Embryonic facial prominence (tissue), 1 donor: ENCODE measurements around the gene CEACAM16.
"Not testable (repeated sequence)": the region's sequence is repeated elsewhere in the genome, so short reads cannot be mapped to it uniquely, and the experiment has no call there.

Source experiments
- DNase-seq: peaks from one replicate; pipeline ENCODE4 v3.0.0-alpha.2; 2016; ENCODE audit errors: extremely low spot score

The CEACAM16 gene

DNA sequence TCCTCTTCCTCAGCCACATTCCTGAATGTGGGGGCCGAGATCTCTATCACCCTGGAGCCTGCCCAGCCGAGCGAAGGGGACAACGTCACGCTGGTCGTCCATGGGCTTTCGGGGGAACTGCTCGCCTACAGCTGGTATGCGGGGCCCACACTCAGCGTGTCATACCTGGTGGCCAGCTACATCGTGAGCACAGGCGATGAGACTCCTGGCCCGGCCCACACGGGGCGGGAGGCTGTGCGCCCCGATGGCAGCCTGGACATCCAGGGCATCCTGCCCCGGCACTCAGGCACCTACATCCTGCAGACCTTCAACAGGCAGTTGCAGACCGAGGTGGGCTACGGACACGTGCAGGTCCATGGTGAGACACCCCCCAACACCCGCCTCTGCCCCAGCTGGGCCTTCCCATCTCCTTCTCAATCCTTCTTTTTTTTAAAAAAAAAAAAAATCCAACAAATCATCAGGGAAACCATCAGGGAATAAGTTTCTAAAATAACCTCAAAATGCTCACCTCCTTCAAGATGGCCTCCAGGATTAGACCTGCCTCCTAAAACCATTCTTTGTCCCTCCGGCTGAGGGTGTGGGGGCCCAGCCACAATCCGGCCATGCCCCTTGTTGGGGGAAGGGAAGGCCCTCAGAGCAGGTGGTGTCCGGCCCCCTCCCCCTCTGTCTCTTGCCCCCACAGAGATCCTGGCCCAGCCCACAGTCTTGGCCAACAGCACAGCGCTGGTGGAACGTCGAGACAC lies 4.6 kb downstream of the CEACAM16 start:
- no peak for DNase-seq

- DNase-seq, result no peak
Observed at GRCh38 chr19:44704982-44705381, 6.0 kb downstream of the CEACAM16 start.

GRCh38 chr19:44705502-44706010 lies 6.6 kb downstream of the CEACAM16 start:
- no peak for DNase-seq

GRCh38 chr19:44706506-44707236 lies 7.7 kb downstream of the CEACAM16 start:
- DNase-seq, result no peak

DNA sequence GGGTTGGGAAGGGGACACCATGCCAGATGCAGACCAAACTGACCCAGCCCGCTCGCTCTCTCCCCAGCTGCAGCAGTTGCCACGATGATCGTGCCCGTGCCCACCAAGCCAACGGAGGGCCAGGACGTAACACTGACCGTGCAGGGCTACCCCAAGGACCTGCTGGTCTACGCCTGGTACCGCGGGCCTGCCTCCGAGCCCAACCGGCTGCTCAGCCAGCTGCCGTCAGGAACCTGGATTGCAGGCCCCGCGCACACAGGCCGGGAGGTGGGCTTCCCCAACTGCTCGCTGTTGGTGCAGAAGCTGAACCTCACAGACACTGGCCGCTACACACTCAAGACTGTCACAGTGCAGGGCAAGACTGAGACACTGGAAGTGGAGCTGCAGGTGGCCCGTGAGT lies 8.8 kb downstream of the CEACAM16 start:
- DNase-seq, result no peak

DNA sequence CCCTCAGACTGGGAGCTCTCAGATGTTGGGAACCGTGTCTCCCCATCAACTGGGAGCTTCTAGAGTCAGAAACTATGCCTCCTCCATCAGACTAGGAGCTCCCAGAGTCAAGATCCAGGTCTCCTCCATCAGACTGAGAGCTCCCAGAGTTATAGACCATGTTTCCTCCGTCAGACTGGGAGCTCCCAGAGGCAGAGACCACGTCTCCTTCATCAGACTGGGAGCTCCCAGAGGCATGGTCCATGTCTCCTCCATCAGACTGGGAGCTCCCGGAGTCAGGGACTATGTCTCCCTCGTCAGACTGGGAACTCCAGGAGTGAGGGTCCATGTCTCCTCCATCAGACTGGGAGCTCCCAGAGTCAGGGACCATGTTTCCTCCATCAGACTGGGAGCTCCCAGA lies 10.0 kb downstream of the CEACAM16 start:
- DNase-seq, result no peak

- DNase-seq, result not testable (repeated sequence)
Observed at GRCh38 chr19:44709434-44710266, 10.7 kb downstream of the CEACAM16 start.

DNA sequence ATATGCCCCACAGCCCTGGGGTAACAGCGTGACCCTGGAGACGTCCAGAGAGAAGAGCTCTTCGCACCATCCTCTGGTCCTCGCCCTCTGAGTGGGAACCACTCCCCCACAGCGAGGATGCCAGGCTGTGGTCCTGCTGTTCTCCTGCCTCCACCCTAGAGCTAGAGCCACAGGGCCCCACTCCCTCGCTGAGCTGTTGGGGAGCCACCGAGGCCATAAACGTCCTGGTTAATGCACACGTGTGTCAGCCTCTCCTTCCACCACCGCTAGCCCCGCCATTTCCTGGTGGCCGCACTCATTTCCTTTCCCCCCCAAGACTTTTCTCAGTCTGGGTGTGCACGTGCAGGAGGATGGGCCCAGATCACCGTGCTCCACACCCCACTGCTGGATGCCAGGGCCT lies 11.5 kb downstream of the CEACAM16 start:
- DNase-seq, result no peak

- no peak for DNase-seq
Observed at GRCh38 chr19:44712864-44713515, 14.0 kb downstream of the CEACAM16 start.

DNA sequence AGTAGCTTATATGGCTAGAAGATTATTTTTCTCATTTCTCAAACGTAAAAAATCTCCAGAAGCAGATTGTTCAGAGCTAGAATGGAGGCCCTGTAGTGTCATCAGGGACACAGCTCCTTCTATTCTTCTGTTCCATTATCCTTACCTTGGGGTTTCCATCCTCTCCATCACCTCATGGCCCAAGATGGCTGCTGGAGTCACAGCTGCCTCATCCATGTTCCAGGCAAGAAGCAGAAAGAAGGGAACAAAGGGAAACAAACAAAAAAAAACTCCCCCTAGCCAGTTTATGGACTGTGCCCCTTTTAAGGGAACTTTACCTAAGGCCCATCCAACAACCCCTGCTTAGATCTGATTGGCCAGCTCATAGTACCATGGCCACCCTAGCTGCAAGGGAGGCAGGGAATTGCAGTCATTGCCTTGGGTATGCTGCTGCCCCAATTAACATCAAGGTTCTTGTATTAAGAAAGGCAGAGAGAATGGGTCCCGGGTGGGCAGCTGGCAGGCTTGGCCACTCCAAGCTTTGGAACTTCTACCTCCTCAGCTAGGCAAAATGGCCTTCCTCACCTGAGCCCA lies 15.7 kb downstream of the CEACAM16 start:
- no peak for DNase-seq

GRCh38 chr19:44717603-44718002 lies 18.7 kb downstream of the CEACAM16 start:
- no peak for DNase-seq

GRCh38 chr19:44718441-44719261 lies 19.7 kb downstream of the CEACAM16 start:
- peak; percentile 16 for DNase-seq

- DNase-seq, result no peak
Observed at GRCh38 chr19:44719262-44719701, 20.3 kb downstream of the CEACAM16 start.

DNA sequence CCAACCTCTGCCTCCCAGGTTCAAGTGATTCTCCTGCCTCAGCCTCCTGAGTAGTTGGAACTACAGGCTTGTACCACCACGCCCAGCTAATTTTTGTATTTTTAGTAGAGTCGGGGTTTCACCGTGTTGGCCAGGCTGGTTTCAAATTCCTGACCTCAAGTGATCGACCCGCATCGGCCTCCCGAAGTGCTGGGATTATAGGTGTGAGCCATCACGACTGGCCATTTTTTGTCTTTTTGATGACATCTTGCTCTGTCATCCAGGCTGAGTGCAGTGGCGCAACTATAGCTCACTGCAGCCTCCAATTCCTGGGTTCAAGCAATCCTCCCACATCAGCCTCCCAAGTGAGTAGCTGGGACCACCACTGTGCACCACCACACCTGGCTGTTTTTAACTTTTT lies 21.4 kb downstream of the CEACAM16 start:
- not testable (repeated sequence) for DNase-seq

DNA sequence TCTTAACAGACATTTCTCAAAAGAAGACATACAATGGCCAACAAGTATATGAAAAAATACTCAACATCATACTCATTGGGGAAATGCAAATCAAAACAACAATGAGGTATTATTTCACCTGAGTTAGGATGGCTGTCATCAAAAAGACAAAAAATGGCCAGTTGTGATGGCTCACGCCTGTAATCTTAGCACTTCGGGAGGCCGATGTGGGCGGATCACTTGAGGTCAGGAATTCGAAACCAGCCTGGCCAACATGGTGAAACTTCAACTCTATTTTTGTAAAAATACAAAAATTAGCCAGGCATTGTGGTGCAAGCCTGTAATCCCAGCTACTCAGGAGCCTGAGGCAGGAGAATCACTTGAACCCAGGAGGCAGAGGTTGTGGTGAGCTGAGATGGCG lies 22.0 kb downstream of the CEACAM16 start:
- no peak for DNase-seq

GRCh38 chr19:44721369-44721768 lies 22.4 kb downstream of the CEACAM16 start:
- DNase-seq, result not testable (repeated sequence)

- no peak for DNase-seq
Observed at GRCh38 chr19:44722131-44723121, 23.5 kb downstream of the CEACAM16 start.

GRCh38 chr19:44723299-44723951 lies 24.5 kb downstream of the CEACAM16 start:
- DNase-seq, result no peak

DNA sequence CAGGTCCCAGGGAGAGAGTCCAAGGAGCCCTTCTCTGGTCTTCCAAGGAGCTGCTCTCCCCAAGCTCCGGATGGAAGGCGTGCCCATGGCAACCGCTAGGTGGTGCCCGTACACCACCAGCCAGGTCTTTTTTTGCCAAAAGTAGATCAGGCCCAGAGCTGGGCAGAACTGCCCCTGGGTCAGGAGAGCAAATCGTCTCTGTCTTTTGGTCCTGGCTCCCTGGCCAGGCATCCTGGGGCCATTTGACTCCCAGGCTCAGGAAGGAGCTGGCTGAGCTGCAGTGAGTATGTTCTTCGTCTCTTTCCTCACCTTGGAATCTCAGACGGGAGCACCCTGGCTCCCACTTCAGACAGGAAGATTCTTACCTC lies 25.0 kb downstream of the CEACAM16 start:
- DNase-seq, result peak; percentile 31
